Activated B cell treated with CpG ODN at 0.5 μM for 24 hours (primary cell): ENCODE measurements around the gene CDK5R1. TPM values are rescaled to one million over a fixed set of nuclear protein-coding genes. Genes with fewer than 3 reads are reported as not detected.

Experiments used
- ATAC-seq: fragments of 200-7000 bp; cut with Tn5 transposase; one replicate; pipeline ENCODE4 v1.10.0; 2021; ENCODE audit warnings: low read depth, mild to moderate bottlenecking, moderate library complexity
- CTCF ChIA-PET: fragments of 350-600 bp; sonication (Branson Sonifier 250); formaldehyde crosslinking; loops from one replicate; lab custom pipeline; 2021; ENCODE audit warnings: antibody characterized with exemption; lab: Charles Lee
- POLR2A ChIA-PET: fragments of 350-600 bp; sonication (Branson Sonifier 250); formaldehyde crosslinking; loops from one replicate; lab custom pipeline; 2021; ENCODE audit warnings: antibody characterized with exemption; lab: Charles Lee
- DNase-seq: peaks from one replicate; pipeline ENCODE4 v3.0.0; 2022
- H3K27ac Mint-ChIP-seq: one replicate; pipeline ENCODE4 v1.8.0; 2020; ENCODE audit warnings: mixed read lengths
- H3K27me3 Mint-ChIP-seq: one replicate; pipeline ENCODE4 v1.8.0; 2021; ENCODE audit warnings: mixed read lengths
- H3K36me3 Mint-ChIP-seq: one replicate; pipeline ENCODE4 v1.8.0; 2021; ENCODE audit warnings: low read depth, mixed read lengths
- H3K4me1 Mint-ChIP-seq: one replicate; pipeline ENCODE4 v1.8.0; 2021; ENCODE audit warnings: mixed read lengths
- H3K4me3 Mint-ChIP-seq: one replicate; pipeline ENCODE4 v1.8.0; 2020; ENCODE audit warnings: mild to moderate bottlenecking, mixed read lengths
- H3K9me3 Mint-ChIP-seq: one replicate; pipeline ENCODE4 v1.8.0; 2020; ENCODE audit warnings: mixed read lengths
- CTCF ChIP-seq: fragments of 200-600 bp; IDR thresholded peaks from one replicate; pipeline ENCODE4 v1.8.0; 2022; ENCODE audit warnings: antibody characterized with exemption, mild to moderate bottlenecking
- intact Hi-C: fragments of 100-400 bp; cut with micrococcal nuclease; formaldehyde crosslinking; loops from one replicate; pipeline ENCODE4 v1.15.1; 2024
- total RNA-seq: library from RNA; stranded (reverse); gene quantifications from 2 replicates; pipeline ENCODE4 v1.2.3, GENCODE V29; 2022

Gene CDK5R1
- total RNA-seq, 1 donor from 2014 or later: 9.6 TPM

GRCh38 chr17:32515677-32516383 is 29.0 kb downstream of the CDK5R1 start:
- ATAC-seq (peak; percentile 21), DNase-seq (no peak)
- TF ChIP-seq CTCF: no peak
- Mint-ChIP-seq H3K4me1 (peaks cover 73% of the 10 kb centered on the region), H3K36me3 (no peaks in the 10 kb centered on the region), H3K4me3 (peak overlapping the region; percentile 50), H3K27me3 (no peaks in the 10 kb centered on the region), H3K9me3 (no peaks in the 10 kb centered on the region), H3K27ac (peak overlapping the region; percentile 80)
- POLR2A ChIA-PET: interaction anchor here (0.7 to 5.0 kb wide), 4 partner anchors 9 to 29 kb away, joined by 4 to 21 read pairs (median 8); partner anchors contain the start of gene CDK5R1
- intact Hi-C loops: loop anchor here (1.0 kb wide), 1 partner anchor 7 kb away; no protein-coding TSS in a partner anchor
- CTCF ChIA-PET: interaction anchor here (0.9 to 2.1 kb wide), 2 partner anchors 8 to 32 kb away, joined by 3 to 7 read pairs; no protein-coding TSS in a partner anchor

GRCh38 chr17:32516450-32516849 is 29.7 kb downstream of the CDK5R1 start:
- peak overlapping the region; percentile 31 for H3K27ac Mint-ChIP-seq
- H3K9me3 Mint-ChIP-seq: no peaks in the 10 kb centered on the region
- intact Hi-C loops: no loop called here
- H3K27me3 Mint-ChIP-seq: no peaks in the 10 kb centered on the region
- ChIA-PET CTCF (interaction anchor here (0.9 kb wide), 1 partner anchor 32 kb away, joined by 3 read pairs; no protein-coding TSS in a partner anchor), POLR2A (interaction anchor here (1.2 to 5.0 kb wide), 3 partner anchors 8 to 29 kb away, joined by 8 to 21 read pairs (median 8); partner anchors contain the start of gene CDK5R1)
- TF ChIP-seq CTCF: no peak
- ATAC-seq: no peak
- no peaks in the 10 kb centered on the region for H3K36me3 Mint-ChIP-seq
- peaks cover 75% of the 10 kb centered on the region for H3K4me1 Mint-ChIP-seq
- DNase-seq: no peak
- H3K4me3 Mint-ChIP-seq: peak overlapping the region; percentile 35

- Mint-ChIP-seq H3K27ac (peak overlapping the region; percentile 31), H3K9me3 (no peaks in the 10 kb centered on the region), H3K4me1 (peaks cover 70% of the 10 kb centered on the region), H3K4me3 (peak overlapping the region; percentile 41), H3K36me3 (no peaks in the 10 kb centered on the region), H3K27me3 (no peaks in the 10 kb centered on the region)
- ChIA-PET CTCF (interaction anchor here (0.9 to 1.5 kb wide), 2 partner anchors 31 to 33 kb away, joined by 3 to 4 read pairs; no protein-coding TSS in a partner anchor), POLR2A (interaction anchor here (0.6 to 5.0 kb wide), 3 partner anchors 13 to 26 kb away, joined by 3 to 21 read pairs (median 6); no protein-coding TSS in a partner anchor)
- intact Hi-C loops: loop anchor here (1.0 kb wide), 1 partner anchor 14 kb away; no protein-coding TSS in a partner anchor
- ATAC-seq: no peak
- DNase-seq: no peak
- no peak for TF ChIP-seq CTCF
Measured at GRCh38 chr17:32516940-32517701, 30.3 kb downstream of the CDK5R1 start.

- ATAC-seq (no peak), DNase-seq (no peak)
- intact Hi-C loops: loop anchor here (1.0 kb wide), 1 partner anchor 15 kb away; no protein-coding TSS in a partner anchor
- POLR2A ChIA-PET: interaction anchor here (0.6 to 5.0 kb wide), 4 partner anchors 13 to 355 kb away, joined by 3 to 21 read pairs (median 5); partner anchors contain the start of gene CDK5R1
- H3K36me3 Mint-ChIP-seq: no peaks in the 10 kb centered on the region
- H3K4me3 Mint-ChIP-seq: peak overlapping the region; percentile 66
- no peaks in the 10 kb centered on the region for H3K27me3 Mint-ChIP-seq
- peaks cover 78% of the 10 kb centered on the region for H3K4me1 Mint-ChIP-seq
- CTCF ChIA-PET: interaction anchor here (1.5 kb wide), 1 partner anchor 34 kb away, joined by 4 read pairs; no protein-coding TSS in a partner anchor
- TF ChIP-seq CTCF: no peak
- H3K27ac Mint-ChIP-seq: peak overlapping the region; percentile 35
- H3K9me3 Mint-ChIP-seq: no peaks in the 10 kb centered on the region
Measured at GRCh38 chr17:32517982-32518381, 31.2 kb downstream of the CDK5R1 start.
